ENCODE data around the gene INO80D. TPM values are rescaled to one million over a fixed set of nuclear protein-coding genes. Genes with fewer than 3 reads are reported as not detected.

INO80D gene
- polyA plus RNA-seq, 3 donors from 2014 or later = 6.7 to 13.4 (median 7.7) TPM

DNA sequence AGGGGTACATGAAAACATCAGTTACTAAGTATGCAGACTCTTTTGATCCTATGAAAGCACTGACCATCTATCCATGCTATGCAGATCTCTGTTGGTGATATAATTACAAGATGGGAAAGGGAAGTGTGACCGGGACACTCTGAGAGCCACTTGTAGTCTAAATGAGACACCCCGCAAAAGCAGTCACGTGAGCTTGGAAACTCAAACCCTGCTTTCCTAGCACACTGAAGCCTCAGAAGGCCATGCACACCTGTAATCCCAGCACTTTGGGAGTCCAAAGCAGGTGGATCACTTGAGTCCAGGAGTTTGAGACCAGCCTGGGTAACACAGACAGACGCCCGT, 137.5 kb downstream of the INO80D start:
- H3K27ac Mint-ChIP-seq = no peak overlapping the region
- H3K4me3 Mint-ChIP-seq = no peak overlapping the region
- peaks cover 0 to 8% (median 0%) of the 10 kb centered on the region in 3 donors for H3K36me3 Mint-ChIP-seq
- peaks cover 2 to 3% of the 10 kb centered on the region in 2 donors for H3K4me1 Mint-ChIP-seq
- DNase-seq = no peak
- H3K9me3 Mint-ChIP-seq = peaks cover 0 to 15% (median 6%) of the 10 kb centered on the region in 6 donors
- H3K27me3 Mint-ChIP-seq (ENCODE audit: low read depth in 3 of 3) = peaks cover 10 to 32% (median 16%) of the 10 kb centered on the region in 3 donors

DNA sequence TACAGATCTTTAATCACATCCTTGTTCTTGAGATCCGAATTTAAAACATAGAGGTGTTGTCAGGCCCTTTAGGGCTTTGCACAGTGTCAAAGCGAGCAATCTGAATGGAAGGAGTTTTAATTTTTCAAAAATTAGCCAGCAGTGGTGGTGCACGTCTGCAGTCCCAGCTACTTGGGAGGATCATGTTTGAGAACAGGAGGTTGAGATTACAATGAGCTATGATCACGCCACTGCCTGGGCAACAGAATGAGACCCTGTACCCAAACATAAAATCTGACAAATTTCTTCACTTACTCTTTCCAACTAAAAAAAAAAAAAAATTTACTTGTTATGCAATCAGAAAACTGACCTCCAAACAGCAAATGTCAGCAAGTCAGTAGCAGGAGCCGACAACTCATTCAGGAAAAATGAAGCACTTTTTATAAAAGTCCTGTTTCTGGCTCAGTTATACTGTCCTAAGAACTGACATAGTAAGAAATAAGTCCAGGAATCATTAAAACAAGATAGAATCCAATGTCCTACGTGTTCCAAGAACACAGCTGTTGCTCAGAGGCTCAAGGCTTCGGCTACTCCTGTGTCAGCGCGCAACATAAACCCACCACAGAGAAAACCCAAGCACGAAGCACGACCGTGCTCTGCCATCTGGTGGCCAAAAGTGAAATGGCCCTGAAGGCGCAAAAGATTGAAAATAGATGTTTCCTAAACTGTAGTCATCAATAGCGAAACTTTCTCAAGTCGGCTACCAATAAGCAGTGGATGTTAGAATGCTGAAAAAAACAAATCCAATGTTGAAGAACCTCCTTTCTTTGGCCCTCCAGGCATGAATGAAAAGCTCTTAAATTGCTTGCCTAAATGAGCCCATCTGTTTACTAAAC, 138.1 kb downstream of the INO80D start:
- peaks cover 0 to 13% (median 6%) of the 10 kb centered on the region in 6 donors for H3K9me3 Mint-ChIP-seq
- peaks cover 0 to 8% (median 0%) of the 10 kb centered on the region in 3 donors for H3K36me3 Mint-ChIP-seq
- peaks cover 9 to 27% (median 16%) of the 10 kb centered on the region in 3 donors for H3K27me3 Mint-ChIP-seq (ENCODE audit: low read depth in 3 of 3)
- H3K4me1 Mint-ChIP-seq = peaks cover 0 to 3% of the 10 kb centered on the region in 2 donors
- no peak overlapping the region for H3K27ac Mint-ChIP-seq
- H3K4me3 Mint-ChIP-seq = no peak overlapping the region
- peak; percentile 26 to 49 (median 42) for DNase-seq

DNA sequence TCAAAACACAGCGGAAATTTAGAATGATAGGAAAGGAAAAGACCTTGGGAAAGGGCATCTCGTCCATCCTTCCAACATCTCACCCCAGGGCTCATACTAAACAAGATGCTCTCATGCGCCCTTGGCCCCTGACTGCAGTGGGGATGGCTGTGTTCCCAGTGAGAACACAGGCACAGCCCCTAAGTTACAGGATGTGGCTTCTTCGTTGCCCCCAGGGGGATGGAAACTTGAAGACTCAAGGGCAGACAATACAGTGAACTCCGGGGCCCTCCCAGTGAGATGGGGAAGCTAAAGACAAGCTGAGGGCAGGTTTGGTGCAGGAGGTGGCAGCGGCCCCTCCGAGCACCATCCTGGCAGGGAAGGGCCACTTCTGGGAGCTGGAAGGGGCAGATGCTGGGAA, 139.7 kb downstream of the INO80D start:
- Mint-ChIP-seq H3K36me3 (no peaks in the 10 kb centered on the region), H3K27ac (no peak overlapping the region), H3K4me1 (peaks cover 0 to 3% of the 10 kb centered on the region in 2 donors), H3K4me3 (no peak overlapping the region), H3K27me3 (ENCODE audit: low read depth in 3 of 3) (peaks cover 6 to 19% (median 14%) of the 10 kb centered on the region in 3 donors), H3K9me3 (no peaks in the 10 kb centered on the region)
- no peak for DNase-seq

Other genes starting within 250 kb of the INO80D start
- 10 to 100 TPM; 30.2 to 43.3 (median 39.7) TPM for gene NDUFS1, start 73.3 kb upstream of the INO80D start, polyA plus RNA-seq
- 1,000 to 10,000 TPM in 1 of 3 donors, 100 to 1,000 TPM in 2; 434 to 1,002 (median 456) TPM for gene EEF1B2, start 73.7 kb upstream of the INO80D start, polyA plus RNA-seq
- gene ZDBF2, start 188.5 kb upstream of the INO80D start, polyA plus RNA-seq = 1 to 10 TPM in 1 of 3 donors, under 1 TPM in 2; 0.04 to 1.3 (median 0.77) TPM

Measured in immature natural killer cell (primary cell).